Ishikawa (cell line): ENCODE results near the gene SIX4.

ENCODE experiments used
- CEBPB ChIP-seq: IDR thresholded peaks from 2 replicates; pipeline ENCODE4 v1.6.1; 2012
- CREB1 ChIP-seq: IDR thresholded peaks from 2 replicates; pipeline ENCODE4 v1.6.1; 2012; ENCODE audit warnings: low read depth
- EGR1 ChIP-seq: IDR thresholded peaks from 2 replicates; pipeline ENCODE4 v1.6.1; 2012
- EP300 ChIP-seq: IDR thresholded peaks from 2 replicates; pipeline ENCODE4 v1.6.1; 2012; ENCODE audit warnings: borderline replicate concordance
- FOXM1 ChIP-seq: IDR thresholded peaks from 2 replicates; pipeline ENCODE4 v1.6.1; 2012; ENCODE audit warnings: low read depth, borderline replicate concordance
- NFIC ChIP-seq: IDR thresholded peaks from 2 replicates; pipeline ENCODE4 v1.6.1; 2012
- RAD21 ChIP-seq: IDR thresholded peaks from 2 replicates; pipeline ENCODE4 v1.6.1; 2012; ENCODE audit warnings: low read depth
- TAF1 ChIP-seq: IDR thresholded peaks from 2 replicates; pipeline ENCODE4 v1.6.1; 2012; ENCODE audit warnings: low read depth, mild to moderate bottlenecking
- TCF12 ChIP-seq: IDR thresholded peaks from 2 replicates; pipeline ENCODE4 v1.6.1; 2012; ENCODE audit warnings: low read depth
- TEAD4 ChIP-seq: IDR thresholded peaks from 2 replicates; pipeline ENCODE4 v1.6.1; 2012
- USF1 ChIP-seq: IDR thresholded peaks from 2 replicates; pipeline ENCODE4 v1.6.1; 2012
- YY1 ChIP-seq: IDR thresholded peaks from 2 replicates; pipeline ENCODE4 v1.6.1; 2012; ENCODE audit warnings: low read depth
- ZBTB7A ChIP-seq: IDR thresholded peaks from 2 replicates; pipeline ENCODE4 v1.6.1; 2012; ENCODE audit warnings: low read depth
- TF ChIP-seq, protein P1 (sequence below): IDR thresholded peaks from 2 replicates; pipeline ENCODE4 v1.6.1; 2012; ENCODE audit warnings: low read depth, mild to moderate bottlenecking
- TF ChIP-seq, protein P2 (sequence below): IDR thresholded peaks from 2 replicates; pipeline ENCODE4 v1.6.1; 2012

SIX4 gene

GRCh38 chr14:60665177-60665550, 59.0 kb downstream of the SIX4 start:
- no peak for TF ChIP-seq EP300
- no peak for TF ChIP-seq USF1
- no peak for TF ChIP-seq FOXM1
- no peak for TF ChIP-seq TCF12
- TF ChIP-seq, protein P1, sequence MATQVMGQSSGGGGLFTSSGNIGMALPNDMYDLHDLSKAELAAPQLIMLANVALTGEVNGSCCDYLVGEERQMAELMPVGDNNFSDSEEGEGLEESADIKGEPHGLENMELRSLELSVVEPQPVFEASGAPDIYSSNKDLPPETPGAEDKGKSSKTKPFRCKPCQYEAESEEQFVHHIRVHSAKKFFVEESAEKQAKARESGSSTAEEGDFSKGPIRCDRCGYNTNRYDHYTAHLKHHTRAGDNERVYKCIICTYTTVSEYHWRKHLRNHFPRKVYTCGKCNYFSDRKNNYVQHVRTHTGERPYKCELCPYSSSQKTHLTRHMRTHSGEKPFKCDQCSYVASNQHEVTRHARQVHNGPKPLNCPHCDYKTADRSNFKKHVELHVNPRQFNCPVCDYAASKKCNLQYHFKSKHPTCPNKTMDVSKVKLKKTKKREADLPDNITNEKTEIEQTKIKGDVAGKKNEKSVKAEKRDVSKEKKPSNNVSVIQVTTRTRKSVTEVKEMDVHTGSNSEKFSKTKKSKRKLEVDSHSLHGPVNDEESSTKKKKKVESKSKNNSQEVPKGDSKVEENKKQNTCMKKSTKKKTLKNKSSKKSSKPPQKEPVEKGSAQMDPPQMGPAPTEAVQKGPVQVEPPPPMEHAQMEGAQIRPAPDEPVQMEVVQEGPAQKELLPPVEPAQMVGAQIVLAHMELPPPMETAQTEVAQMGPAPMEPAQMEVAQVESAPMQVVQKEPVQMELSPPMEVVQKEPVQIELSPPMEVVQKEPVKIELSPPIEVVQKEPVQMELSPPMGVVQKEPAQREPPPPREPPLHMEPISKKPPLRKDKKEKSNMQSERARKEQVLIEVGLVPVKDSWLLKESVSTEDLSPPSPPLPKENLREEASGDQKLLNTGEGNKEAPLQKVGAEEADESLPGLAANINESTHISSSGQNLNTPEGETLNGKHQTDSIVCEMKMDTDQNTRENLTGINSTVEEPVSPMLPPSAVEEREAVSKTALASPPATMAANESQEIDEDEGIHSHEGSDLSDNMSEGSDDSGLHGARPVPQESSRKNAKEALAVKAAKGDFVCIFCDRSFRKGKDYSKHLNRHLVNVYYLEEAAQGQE, result no peak
- no peak for TF ChIP-seq YY1
- TF ChIP-seq CEBPB, result no peak
- no peak for TF ChIP-seq TAF1

DNA sequence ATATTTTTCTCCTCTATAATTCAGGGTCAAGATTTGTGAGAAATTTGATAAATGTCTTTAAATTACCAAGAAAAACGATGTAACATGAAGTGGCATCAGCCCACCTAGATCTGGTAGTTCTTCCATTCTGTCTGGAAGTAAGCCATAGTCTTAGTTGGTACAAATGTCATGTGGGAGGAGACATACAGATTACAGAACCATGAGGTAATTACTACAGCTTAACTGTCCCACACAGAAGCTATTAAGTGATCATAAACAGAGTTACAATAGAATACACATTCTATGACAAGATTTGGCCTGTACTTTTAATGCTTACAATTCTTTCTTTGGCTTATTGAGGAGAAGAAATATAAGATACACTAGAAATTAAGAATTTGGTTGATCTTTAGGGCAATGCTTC, 61.2 kb downstream of the SIX4 start:
- TF ChIP-seq TAF1, result no peak
- no peak for TF ChIP-seq FOXM1
- no peak for TF ChIP-seq TCF12
- no peak for TF ChIP-seq EP300
- TF ChIP-seq USF1, result no peak

- no peak for TF ChIP-seq CEBPB
- no peak for TF ChIP-seq TEAD4
- TF ChIP-seq, protein P1, result no peak
- no peak for TF ChIP-seq TCF12
- no peak for TF ChIP-seq EGR1
- TF ChIP-seq, protein P2, sequence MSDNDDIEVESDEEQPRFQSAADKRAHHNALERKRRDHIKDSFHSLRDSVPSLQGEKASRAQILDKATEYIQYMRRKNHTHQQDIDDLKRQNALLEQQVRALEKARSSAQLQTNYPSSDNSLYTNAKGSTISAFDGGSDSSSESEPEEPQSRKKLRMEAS, result no peak
- no peak for TF ChIP-seq YY1
- TF ChIP-seq EP300, result no peak
- TF ChIP-seq ZBTB7A, result no peak
- no peak for TF ChIP-seq RAD21
- no peak for TF ChIP-seq TAF1
- no peak for TF ChIP-seq FOXM1
- TF ChIP-seq CREB1, result no peak
- no peak for TF ChIP-seq USF1
- TF ChIP-seq NFIC, result no peak
Measured at GRCh38 chr14:60661721-60662120, 62.4 kb downstream of the SIX4 start.
